ENCODE data around the gene TREM2.

DNA sequence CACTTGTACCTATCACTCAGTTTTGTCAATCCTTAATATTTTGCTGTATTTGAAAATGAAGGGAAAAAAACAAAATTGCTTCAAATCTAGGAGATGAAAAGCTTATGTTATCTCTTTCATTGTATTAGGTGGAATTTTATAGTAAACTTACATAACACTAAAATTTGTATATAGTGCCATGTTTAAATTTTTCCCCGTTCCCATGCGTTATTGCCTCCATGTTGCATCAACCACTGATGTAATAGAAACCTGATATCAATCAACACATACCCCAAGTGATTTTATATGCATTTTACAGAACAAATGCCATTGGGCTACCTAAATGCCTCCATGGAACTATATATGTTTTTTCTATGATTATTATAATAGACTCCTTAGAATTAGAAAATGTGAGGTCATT lies 14.8 kb upstream of the TREM2 start:
- TF ChIP-seq, protein P1, sequence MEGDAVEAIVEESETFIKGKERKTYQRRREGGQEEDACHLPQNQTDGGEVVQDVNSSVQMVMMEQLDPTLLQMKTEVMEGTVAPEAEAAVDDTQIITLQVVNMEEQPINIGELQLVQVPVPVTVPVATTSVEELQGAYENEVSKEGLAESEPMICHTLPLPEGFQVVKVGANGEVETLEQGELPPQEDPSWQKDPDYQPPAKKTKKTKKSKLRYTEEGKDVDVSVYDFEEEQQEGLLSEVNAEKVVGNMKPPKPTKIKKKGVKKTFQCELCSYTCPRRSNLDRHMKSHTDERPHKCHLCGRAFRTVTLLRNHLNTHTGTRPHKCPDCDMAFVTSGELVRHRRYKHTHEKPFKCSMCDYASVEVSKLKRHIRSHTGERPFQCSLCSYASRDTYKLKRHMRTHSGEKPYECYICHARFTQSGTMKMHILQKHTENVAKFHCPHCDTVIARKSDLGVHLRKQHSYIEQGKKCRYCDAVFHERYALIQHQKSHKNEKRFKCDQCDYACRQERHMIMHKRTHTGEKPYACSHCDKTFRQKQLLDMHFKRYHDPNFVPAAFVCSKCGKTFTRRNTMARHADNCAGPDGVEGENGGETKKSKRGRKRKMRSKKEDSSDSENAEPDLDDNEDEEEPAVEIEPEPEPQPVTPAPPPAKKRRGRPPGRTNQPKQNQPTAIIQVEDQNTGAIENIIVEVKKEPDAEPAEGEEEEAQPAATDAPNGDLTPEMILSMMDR (IDR thresholded peaks at IDR 0.05; ENCODE audit: poor library complexity), result no peak
- TF ChIP-seq EZH2 (IDR thresholded peaks at IDR 0.05; ENCODE audit: borderline replicate concordance), result no peak
- TF ChIP-seq EZH2phosphoT487 (IDR thresholded peaks at IDR 0.05; ENCODE audit: low read depth, severe bottlenecking, unreplicated experiment), result no peak

All from hepatocyte (in vitro differentiated cells).